ENCODE measurements around the gene STK32A. TPM values are rescaled to one million over a fixed set of nuclear protein-coding genes. Genes with fewer than 3 reads are reported as not detected.
A peak's percentile ranks its signal among the peaks of the same experiment; 100 is the strongest.

The STK32A gene
- total RNA-seq, 1 experiment from 2014 or later, result 1.2 TPM

- ChIA-PET RAD21 (ENCODE audit: low non-redundant PET in 1 of 2, low total read pairs in 2 of 2, uncharacterized antibody in 2 of 2, unreplicated experiment in 2 of 2) (interaction anchor here (1.2 to 2.7 kb wide), 6 partner anchors 146 to 836 kb away, joined by 3 to 19 read pairs (median 5); no protein-coding TSS in a partner anchor), CTCF (interaction anchor here (0.8 to 3.3 kb wide), 21 partner anchors 11 to 836 kb away, joined by 3 to 102 read pairs (median 6); partner anchors contain the start of gene STK32A), POLR2A (interaction anchor here (1.9 kb wide), 1 partner anchor 146 kb away, joined by 7 read pairs; no protein-coding TSS in a partner anchor)
- H3K36me3 ChIP-seq (ENCODE audit: control insufficient read depth in 1 of 2, insufficient read depth in 2 of 2, low read length in 2 of 2), result no peaks in the 10 kb centered on the region
- intact Hi-C loops (cut with micrococcal nuclease), result loop anchor here (1.0 to 10.0 kb wide), 4 partner anchors 146 to 828 kb away; no protein-coding TSS in a partner anchor
- no peak overlapping the region for H3K27ac ChIP-seq (ENCODE audit: low read depth, low read length)
- TF ChIP-seq POLR2AphosphoS5 (IDR thresholded peaks at IDR 0.05; ENCODE audit: low read depth, low read length), result no peak
- TF ChIP-seq CTCF (IDR thresholded peaks at IDR 0.05 in 2 of 3, conservative IDR thresholded peaks at IDR 0.05 in 1 of 3; ENCODE audit: borderline replicate concordance in 1 of 3, insufficient read depth in 1 of 3, low read depth in 2 of 3, low read length in 2 of 3), result peak; percentile 44 to 74 (median 70); a peak in 5 of 6 replicates
- TF ChIP-seq YY1 (IDR thresholded peaks at IDR 0.05; ENCODE audit: extremely low read depth, insufficient replicate concordance, low read depth, low read length), result no peak
- no peak for TF ChIP-seq MAX (IDR thresholded peaks at IDR 0.05)
- TF ChIP-seq JUND (IDR thresholded peaks at IDR 0.05), result no peak
- no peak for TF ChIP-seq EGR1 (IDR thresholded peaks at IDR 0.05; ENCODE audit: low read depth)
- TF ChIP-seq RAD21 (IDR thresholded peaks at IDR 0.05; ENCODE audit: low read depth), result peak; percentile 86
- no peak for TF ChIP-seq CEBPB (IDR thresholded peaks at IDR 0.05; ENCODE audit: low read depth)
- no peak for TF ChIP-seq FOSL1 (IDR thresholded peaks at IDR 0.05; ENCODE audit: low read depth)
- TF ChIP-seq EZH2phosphoT487 (IDR thresholded peaks at IDR 0.05; ENCODE audit: borderline replicate concordance), result no peak
- TF ChIP-seq ELF1 (IDR thresholded peaks at IDR 0.05; ENCODE audit: borderline replicate concordance, low read depth), result no peak
- no peaks in the 10 kb centered on the region for H3K4me1 ChIP-seq (ENCODE audit: control insufficient read depth in 1 of 2, insufficient read depth in 2 of 2, low read length in 2 of 2)
- no peak overlapping the region for H3K9ac ChIP-seq (ENCODE audit: low read length)
- H3K79me2 ChIP-seq (ENCODE audit: insufficient read depth, low read length), result no peaks in the 10 kb centered on the region
- H3K27me3 ChIP-seq (ENCODE audit: insufficient read depth, low read length), result no peaks in the 10 kb centered on the region
- no peak overlapping the region for H2AFZ ChIP-seq (ENCODE audit: low read depth, low read length, poor library complexity, severe bottlenecking)
- H4K20me1 ChIP-seq (ENCODE audit: insufficient read depth), result no peaks in the 10 kb centered on the region
- no TSS peak for BruUV-seq (replicated peaks)
- H3K4me2 ChIP-seq (ENCODE audit: low read length), result no peak overlapping the region
- H3K4me3 ChIP-seq (replicated peaks in 1 of 2; ENCODE audit: low read depth in 1 of 2, low read length in 2 of 2), result no peak overlapping the region
- no peaks in the 10 kb centered on the region for H3K9me3 ChIP-seq (ENCODE audit: control insufficient read depth in 1 of 2, insufficient read depth in 1 of 2, low read depth in 1 of 2, low read length in 2 of 2)
- ATAC-seq (peak; percentile 60; the same call in 1 of the 2 replicates), DNase-seq (ENCODE audit: low read depth, low spot score) (peak; percentile 21)
- H3K9me2 ChIP-seq (ENCODE audit: insufficient read depth), result no peaks in the 10 kb centered on the region
Observed at GRCh38 chr5:147369742-147370374, 135.0 kb downstream of the STK32A start.
